ENCODE measurements around the gene GMDS.

The GMDS gene

DNA sequence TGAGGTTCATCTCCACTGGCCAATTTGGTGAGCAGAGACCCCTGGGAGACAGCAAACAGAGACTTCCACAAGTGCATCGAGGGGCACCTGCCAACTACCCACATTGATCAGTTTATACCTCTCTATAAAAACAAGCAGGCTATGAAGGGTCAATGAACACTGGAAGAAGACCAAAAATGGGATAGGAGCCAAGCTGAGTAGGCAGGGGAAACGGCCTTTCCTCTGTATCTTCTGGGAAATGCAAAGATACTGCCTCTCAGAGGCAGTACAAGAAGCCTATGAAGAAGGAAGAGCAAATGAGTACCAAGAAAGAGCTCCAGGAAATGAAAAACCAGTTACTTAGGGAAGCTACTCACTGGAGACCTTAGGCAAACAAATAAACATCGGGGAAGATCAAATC is 247.7 kb downstream of the GMDS start:
- H3K4me3 ChIP-seq (ENCODE audit: low read length in 2 of 2) = no peak overlapping the region
- H3K36me3 ChIP-seq (ENCODE audit: control insufficient read depth in 2 of 2, insufficient read depth in 2 of 2, low read length in 2 of 2) = no peaks in the 10 kb centered on the region
- no peaks in the 10 kb centered on the region for H3K4me1 ChIP-seq (ENCODE audit: control insufficient read depth in 2 of 2, insufficient read depth in 2 of 2, low read length in 2 of 2)
- no peaks in the 10 kb centered on the region for H3K9me3 ChIP-seq (ENCODE audit: control insufficient read depth in 2 of 2, low read length in 2 of 2)
- no peak overlapping the region for H3K9ac ChIP-seq (ENCODE audit: low read depth in 1 of 2, low read length in 2 of 2)
- no peaks in the 10 kb centered on the region for H3K27me3 ChIP-seq (ENCODE audit: control insufficient read depth in 2 of 2, insufficient read depth in 2 of 2, low read length in 2 of 2)
- H3K27ac ChIP-seq (ENCODE audit: low read depth in 2 of 2, low read length in 2 of 2) = no peak overlapping the region

DNA sequence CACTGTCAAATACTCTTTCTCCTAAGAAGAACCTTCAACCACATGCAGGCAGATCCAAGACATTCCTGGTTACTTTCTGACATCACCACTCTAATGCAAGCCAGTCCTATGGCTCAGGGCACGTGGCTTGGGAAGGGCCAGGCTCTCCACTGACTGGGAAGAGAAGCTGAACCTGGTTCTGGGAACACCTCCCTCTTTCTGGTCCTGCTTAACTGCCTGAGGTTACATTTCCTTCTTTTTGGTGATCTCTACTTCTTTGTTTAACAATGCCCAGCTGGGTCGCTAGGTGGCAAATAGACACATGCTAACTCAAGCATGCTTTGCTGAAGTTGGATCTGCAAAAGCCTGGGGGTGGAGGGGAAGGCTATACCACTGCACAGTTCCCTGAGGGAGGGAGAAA is 249.8 kb downstream of the GMDS start:
- Histone ChIP-seq H3K27ac (ENCODE audit: low read depth in 2 of 2, low read length in 2 of 2) (no peak overlapping the region), H3K36me3 (ENCODE audit: control insufficient read depth in 2 of 2, insufficient read depth in 2 of 2, low read length in 2 of 2) (no peaks in the 10 kb centered on the region), H3K4me1 (ENCODE audit: control insufficient read depth in 2 of 2, insufficient read depth in 2 of 2, low read length in 2 of 2) (no peaks in the 10 kb centered on the region), H3K4me3 (ENCODE audit: low read length in 2 of 2) (no peak overlapping the region), H3K9me3 (ENCODE audit: control insufficient read depth in 2 of 2, low read length in 2 of 2) (no peaks in the 10 kb centered on the region), H3K9ac (ENCODE audit: low read depth in 1 of 2, low read length in 2 of 2) (no peak overlapping the region), H3K27me3 (ENCODE audit: control insufficient read depth in 2 of 2, insufficient read depth in 2 of 2, low read length in 2 of 2) (no peaks in the 10 kb centered on the region)

DNA sequence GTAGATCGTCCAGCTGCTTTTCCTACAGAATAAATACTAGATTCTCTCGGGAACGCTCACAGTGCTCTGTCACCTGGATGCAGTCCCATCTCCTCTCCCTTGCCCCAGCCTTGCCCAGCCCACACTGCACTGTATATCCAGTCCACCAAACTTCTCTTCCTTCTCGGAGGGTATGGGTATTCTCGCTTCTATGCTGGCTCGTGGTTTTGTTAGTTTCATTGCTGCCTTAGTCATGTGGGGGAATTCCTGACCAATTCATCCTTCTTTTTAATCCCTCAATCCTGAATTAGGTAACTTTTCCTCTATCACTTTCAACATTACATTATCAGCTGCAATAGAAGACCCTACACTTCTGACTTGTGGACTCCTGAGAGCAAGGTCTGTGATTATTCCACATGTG is 252.4 kb downstream of the GMDS start:
- Histone ChIP-seq H3K9me3 (ENCODE audit: control insufficient read depth in 2 of 2, low read length in 2 of 2) (no peaks in the 10 kb centered on the region), H3K36me3 (ENCODE audit: control insufficient read depth in 2 of 2, insufficient read depth in 2 of 2, low read length in 2 of 2) (no peaks in the 10 kb centered on the region), H3K27ac (ENCODE audit: low read depth in 2 of 2, low read length in 2 of 2) (no peak overlapping the region), H3K27me3 (ENCODE audit: control insufficient read depth in 2 of 2, insufficient read depth in 2 of 2, low read length in 2 of 2) (no peaks in the 10 kb centered on the region), H3K4me3 (ENCODE audit: low read length in 2 of 2) (no peak overlapping the region), H3K9ac (ENCODE audit: low read depth in 1 of 2, low read length in 2 of 2) (no peak overlapping the region), H3K4me1 (ENCODE audit: control insufficient read depth in 2 of 2, insufficient read depth in 2 of 2, low read length in 2 of 2) (no peaks in the 10 kb centered on the region)

DNA sequence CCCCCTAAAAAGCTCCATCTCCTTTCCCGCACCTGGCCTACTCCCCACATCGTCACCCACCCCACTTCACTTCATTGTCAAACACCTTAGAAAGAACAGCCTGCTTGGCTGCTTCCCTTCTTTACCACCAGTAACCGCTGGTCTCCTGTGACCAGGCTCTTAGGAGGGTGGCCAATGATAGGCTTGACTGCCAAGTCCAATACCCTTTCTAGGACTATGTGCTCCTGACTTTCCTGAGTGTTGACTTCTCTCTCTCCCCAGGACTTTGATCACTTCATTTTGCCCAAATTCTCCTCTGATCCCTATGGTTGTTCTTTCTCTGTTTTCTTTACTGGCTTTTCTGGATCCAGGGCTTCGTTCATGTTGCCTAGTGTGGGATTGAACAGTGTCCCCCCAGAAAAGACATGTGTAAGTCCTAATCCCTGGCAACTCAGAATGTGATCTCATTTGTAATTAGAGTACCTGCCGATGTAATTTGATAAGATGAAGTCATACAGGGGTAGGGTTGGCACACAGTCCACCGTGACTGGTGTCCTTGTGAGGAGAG is 254.0 kb downstream of the GMDS start:
- no peak overlapping the region for H3K27ac ChIP-seq (ENCODE audit: low read depth in 2 of 2, low read length in 2 of 2)
- H3K9ac ChIP-seq (ENCODE audit: low read depth in 1 of 2, low read length in 2 of 2) = no peak overlapping the region
- H3K9me3 ChIP-seq (ENCODE audit: control insufficient read depth in 2 of 2, low read length in 2 of 2) = no peaks in the 10 kb centered on the region
- H3K4me3 ChIP-seq (ENCODE audit: low read length in 2 of 2) = no peak overlapping the region
- no peaks in the 10 kb centered on the region for H3K36me3 ChIP-seq (ENCODE audit: control insufficient read depth in 2 of 2, insufficient read depth in 2 of 2, low read length in 2 of 2)
- H3K27me3 ChIP-seq (ENCODE audit: control insufficient read depth in 2 of 2, insufficient read depth in 2 of 2, low read length in 2 of 2) = no peaks in the 10 kb centered on the region
- no peaks in the 10 kb centered on the region for H3K4me1 ChIP-seq (ENCODE audit: control insufficient read depth in 2 of 2, insufficient read depth in 2 of 2, low read length in 2 of 2)

DNA sequence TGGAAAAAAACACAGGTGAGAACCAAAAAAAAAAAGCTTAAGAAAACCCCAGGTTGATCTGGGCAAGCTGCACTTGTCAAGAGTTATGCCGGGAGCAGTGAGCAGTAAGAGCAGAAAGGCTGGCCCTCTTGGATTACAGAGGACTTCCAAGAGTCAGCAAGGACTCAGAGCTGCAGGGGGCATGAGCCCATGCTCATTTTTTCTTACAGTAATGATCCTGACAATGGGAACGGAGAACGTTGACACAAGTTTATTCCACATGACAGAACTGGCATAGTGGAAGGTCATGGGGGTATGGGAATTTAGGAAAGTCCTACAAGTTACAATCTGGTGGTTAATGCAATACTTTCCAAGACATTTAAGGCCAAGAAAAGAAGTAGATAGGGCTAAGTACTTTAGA is 256.6 kb downstream of the GMDS start:
- Histone ChIP-seq H3K9ac (ENCODE audit: low read depth in 1 of 2, low read length in 2 of 2) (no peak overlapping the region), H3K9me3 (ENCODE audit: control insufficient read depth in 2 of 2, low read length in 2 of 2) (no peaks in the 10 kb centered on the region), H3K36me3 (ENCODE audit: control insufficient read depth in 2 of 2, insufficient read depth in 2 of 2, low read length in 2 of 2) (no peaks in the 10 kb centered on the region), H3K4me1 (ENCODE audit: control insufficient read depth in 2 of 2, insufficient read depth in 2 of 2, low read length in 2 of 2) (no peaks in the 10 kb centered on the region), H3K27ac (ENCODE audit: low read depth in 2 of 2, low read length in 2 of 2) (no peak overlapping the region), H3K4me3 (ENCODE audit: low read length in 2 of 2) (no peak overlapping the region), H3K27me3 (ENCODE audit: control insufficient read depth in 2 of 2, insufficient read depth in 2 of 2, low read length in 2 of 2) (no peaks in the 10 kb centered on the region)

DNA sequence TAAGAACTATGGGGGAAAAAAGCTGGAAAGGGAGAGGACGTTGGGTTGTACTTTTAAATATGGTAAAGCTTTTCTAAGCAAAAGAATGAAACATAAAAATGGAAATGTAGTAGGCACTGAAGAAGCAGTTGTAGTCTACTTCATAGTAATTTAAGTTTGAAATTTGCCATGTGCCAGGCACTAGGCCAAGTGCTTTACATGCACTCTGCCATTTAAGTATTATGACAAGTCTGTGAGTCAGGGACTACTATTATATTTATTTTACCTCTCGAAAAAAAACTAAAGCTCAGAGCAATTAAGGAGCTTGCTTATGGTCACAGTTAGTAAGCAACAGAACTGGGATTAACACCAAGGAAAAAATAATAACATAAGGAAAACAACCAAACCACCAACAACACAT is 257.8 kb downstream of the GMDS start:
- H3K4me3 ChIP-seq (ENCODE audit: low read length in 2 of 2) = no peak overlapping the region
- H3K36me3 ChIP-seq (ENCODE audit: control insufficient read depth in 2 of 2, insufficient read depth in 2 of 2, low read length in 2 of 2) = no peaks in the 10 kb centered on the region
- H3K9ac ChIP-seq (ENCODE audit: low read depth in 1 of 2, low read length in 2 of 2) = no peak overlapping the region
- no peaks in the 10 kb centered on the region for H3K9me3 ChIP-seq (ENCODE audit: control insufficient read depth in 2 of 2, low read length in 2 of 2)
- no peaks in the 10 kb centered on the region for H3K4me1 ChIP-seq (ENCODE audit: control insufficient read depth in 2 of 2, insufficient read depth in 2 of 2, low read length in 2 of 2)
- no peak overlapping the region for H3K27ac ChIP-seq (ENCODE audit: low read depth in 2 of 2, low read length in 2 of 2)
- no peaks in the 10 kb centered on the region for H3K27me3 ChIP-seq (ENCODE audit: control insufficient read depth in 2 of 2, insufficient read depth in 2 of 2, low read length in 2 of 2)

DNA sequence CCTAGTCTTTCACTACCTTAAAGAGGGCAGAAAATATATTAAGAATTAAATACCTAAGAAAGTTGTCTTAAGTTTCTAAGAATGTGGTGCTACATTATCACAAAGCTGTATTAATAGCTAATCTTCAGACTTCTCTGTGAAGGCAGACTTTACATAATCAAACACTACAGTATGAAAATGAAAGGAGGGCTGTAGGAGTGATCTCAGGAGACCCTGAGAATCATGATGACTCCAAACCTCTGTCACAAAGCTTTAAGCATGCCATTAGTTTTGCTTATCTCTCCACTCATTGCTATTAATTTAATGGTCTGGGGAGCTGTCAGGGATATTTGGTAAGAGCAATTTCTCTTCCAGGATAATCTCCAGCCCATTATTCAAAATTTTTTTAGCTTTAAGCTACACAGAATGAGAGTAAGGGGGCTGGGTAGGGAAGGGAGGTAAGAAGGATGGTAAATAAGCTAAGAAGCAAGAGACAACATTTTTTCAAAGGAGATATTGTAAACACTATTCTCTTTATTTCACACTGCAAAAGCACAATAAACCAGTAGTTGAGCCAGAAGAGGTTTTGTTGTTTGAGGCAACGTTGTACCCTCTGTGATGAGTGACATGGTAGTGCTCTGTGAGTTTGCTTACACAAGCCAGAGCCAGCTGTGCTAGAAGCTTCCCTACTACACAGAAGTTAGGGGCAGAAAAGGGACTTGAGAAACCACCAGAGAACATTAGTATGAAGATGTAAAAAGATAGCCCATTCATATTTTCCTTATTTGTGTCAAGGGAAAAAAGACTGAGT is 258.8 kb downstream of the GMDS start:
- no peaks in the 10 kb centered on the region for H3K36me3 ChIP-seq (ENCODE audit: control insufficient read depth in 2 of 2, insufficient read depth in 2 of 2, low read length in 2 of 2)
- no peak overlapping the region for H3K9ac ChIP-seq (ENCODE audit: low read depth in 1 of 2, low read length in 2 of 2)
- H3K27ac ChIP-seq (ENCODE audit: low read depth in 2 of 2, low read length in 2 of 2) = no peak overlapping the region

DNA sequence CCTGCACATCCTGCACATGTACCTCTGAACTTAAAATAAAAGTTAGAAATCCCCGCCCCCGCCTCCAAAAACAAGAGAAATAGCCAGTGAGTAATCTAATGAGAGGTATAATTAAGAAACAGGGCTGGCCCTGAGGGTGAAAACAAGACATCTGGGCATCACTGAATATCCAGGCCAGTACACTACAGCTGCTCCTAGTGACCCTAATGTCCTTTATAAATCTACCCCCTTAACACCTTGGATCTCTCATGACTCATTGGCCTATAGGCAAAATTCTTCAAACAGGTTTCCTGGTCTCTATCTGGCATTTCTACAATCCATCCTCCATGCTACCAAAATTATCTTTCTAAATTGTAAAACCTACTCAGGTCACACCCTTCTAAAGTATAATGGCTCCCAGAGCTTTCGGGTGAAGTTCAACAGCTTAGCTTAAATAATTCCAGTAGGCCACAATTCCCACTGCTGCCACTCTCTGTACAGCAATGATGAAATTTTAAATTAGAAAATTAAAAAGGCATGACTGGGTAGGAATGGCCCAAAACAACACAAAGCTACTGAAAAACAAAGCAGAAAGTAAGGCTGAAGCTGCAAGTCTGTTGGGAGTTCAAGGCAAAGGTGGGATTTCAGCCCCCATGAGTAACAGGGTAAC is 260.9 kb downstream of the GMDS start:
- H3K4me3 ChIP-seq (ENCODE audit: low read length in 2 of 2) = no peak overlapping the region
- H3K27ac ChIP-seq (ENCODE audit: low read depth in 2 of 2, low read length in 2 of 2) = no peak overlapping the region
- no peaks in the 10 kb centered on the region for H3K27me3 ChIP-seq (ENCODE audit: control insufficient read depth in 2 of 2, insufficient read depth in 2 of 2, low read length in 2 of 2)
- no peaks in the 10 kb centered on the region for H3K36me3 ChIP-seq (ENCODE audit: control insufficient read depth in 2 of 2, insufficient read depth in 2 of 2, low read length in 2 of 2)
- H3K9ac ChIP-seq (ENCODE audit: low read depth in 1 of 2, low read length in 2 of 2) = no peak overlapping the region
- H3K4me1 ChIP-seq (ENCODE audit: control insufficient read depth in 2 of 2, insufficient read depth in 2 of 2, low read length in 2 of 2) = no peaks in the 10 kb centered on the region
- H3K9me3 ChIP-seq (ENCODE audit: control insufficient read depth in 2 of 2, low read length in 2 of 2) = no peaks in the 10 kb centered on the region

More for the DNA sequence above, 258.8 kb downstream of the GMDS start:
- Histone ChIP-seq H3K9me3 (ENCODE audit: control insufficient read depth in 2 of 2, low read length in 2 of 2) (no peaks in the 10 kb centered on the region), H3K4me1 (ENCODE audit: control insufficient read depth in 2 of 2, insufficient read depth in 2 of 2, low read length in 2 of 2) (no peaks in the 10 kb centered on the region), H3K4me3 (ENCODE audit: low read length in 2 of 2) (no peak overlapping the region), H3K27me3 (ENCODE audit: control insufficient read depth in 2 of 2, insufficient read depth in 2 of 2, low read length in 2 of 2) (no peaks in the 10 kb centered on the region)

DNA sequence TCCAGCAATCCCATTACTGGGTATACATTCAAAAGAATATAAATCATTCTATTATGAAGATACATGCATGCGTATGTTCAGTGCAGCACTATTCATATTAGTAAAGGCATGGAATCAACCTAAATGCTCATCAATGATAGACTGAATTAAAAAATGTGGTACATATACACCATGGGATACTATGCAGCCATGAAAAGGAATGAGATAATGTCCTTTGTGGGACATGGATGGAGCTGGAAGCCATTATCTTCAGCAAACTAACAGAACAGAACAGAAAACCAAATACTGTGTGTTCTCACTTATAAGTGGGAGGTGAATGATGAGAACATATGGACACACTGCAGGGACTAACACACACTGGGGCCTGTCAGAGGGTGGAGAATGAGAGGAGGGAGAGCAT is 261.6 kb downstream of the GMDS start:
- Histone ChIP-seq H3K9ac (ENCODE audit: low read depth in 1 of 2, low read length in 2 of 2) (no peak overlapping the region), H3K4me1 (ENCODE audit: control insufficient read depth in 2 of 2, insufficient read depth in 2 of 2, low read length in 2 of 2) (no peaks in the 10 kb centered on the region), H3K4me3 (ENCODE audit: low read length in 2 of 2) (no peak overlapping the region), H3K36me3 (ENCODE audit: control insufficient read depth in 2 of 2, insufficient read depth in 2 of 2, low read length in 2 of 2) (no peaks in the 10 kb centered on the region), H3K27ac (ENCODE audit: low read depth in 2 of 2, low read length in 2 of 2) (no peak overlapping the region), H3K9me3 (ENCODE audit: control insufficient read depth in 2 of 2, low read length in 2 of 2) (no peaks in the 10 kb centered on the region), H3K27me3 (ENCODE audit: control insufficient read depth in 2 of 2, insufficient read depth in 2 of 2, low read length in 2 of 2) (no peaks in the 10 kb centered on the region)

DNA sequence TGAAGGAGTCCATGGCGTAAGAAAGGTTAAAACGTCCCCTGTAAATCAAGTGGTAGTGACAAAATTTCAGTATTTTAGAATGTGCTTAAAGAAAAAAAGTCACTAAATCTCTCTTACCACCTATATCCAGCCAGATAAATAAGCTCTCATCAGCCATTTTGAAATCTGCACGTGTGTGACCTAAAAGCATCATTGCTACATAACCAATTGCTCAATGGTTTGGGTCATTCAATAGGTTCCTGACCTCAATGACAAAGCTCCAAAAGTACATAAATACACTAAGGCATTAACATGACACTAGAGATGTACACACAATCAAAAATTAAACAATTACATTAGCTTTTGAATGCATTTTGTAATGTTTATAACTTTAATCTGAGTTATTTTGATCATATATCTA is 272.4 kb downstream of the GMDS start:
- Histone ChIP-seq H3K27ac (ENCODE audit: low read depth in 2 of 2, low read length in 2 of 2) (no peak overlapping the region), H3K36me3 (ENCODE audit: control insufficient read depth in 2 of 2, insufficient read depth in 2 of 2, low read length in 2 of 2) (no peaks in the 10 kb centered on the region), H3K27me3 (ENCODE audit: control insufficient read depth in 2 of 2, insufficient read depth in 2 of 2, low read length in 2 of 2) (no peaks in the 10 kb centered on the region)

More for the DNA sequence above, 272.4 kb downstream of the GMDS start:
- H3K9me3 ChIP-seq (ENCODE audit: control insufficient read depth in 2 of 2, low read length in 2 of 2) = no peaks in the 10 kb centered on the region
- no peak overlapping the region for H3K4me3 ChIP-seq (ENCODE audit: low read length in 2 of 2)
- no peak overlapping the region for H3K9ac ChIP-seq (ENCODE audit: low read depth in 1 of 2, low read length in 2 of 2)
- H3K4me1 ChIP-seq (ENCODE audit: control insufficient read depth in 2 of 2, insufficient read depth in 2 of 2, low read length in 2 of 2) = peaks cover 0 to 3% of the 10 kb centered on the region in 2 donors
